Activated CD8-positive, alpha-beta T cell treated with anti-CD3 and anti-CD28 coated beads for 36 hours (primary cell): ENCODE data around the gene ADGRF3. TPM values are rescaled to one million over a fixed set of nuclear protein-coding genes. Genes with fewer than 3 reads are reported as not detected.
"Not testable (repeated sequence)": the region's sequence is repeated elsewhere in the genome, so short reads cannot be mapped to it uniquely, and the experiment has no call there.

Source experiments
- ATAC-seq: fragments of 200-7000 bp; cut with Tn5 transposase; one replicate; pipeline ENCODE4 v1.10.0; 2021; ENCODE audit warnings: mild to moderate bottlenecking, moderate library complexity
- CTCF ChIA-PET: fragments of 350-600 bp; sonication (Branson Sonifier 250); formaldehyde crosslinking; loops from one replicate; lab custom pipeline; 2021; ENCODE audit warnings: antibody characterized with exemption; lab: Charles Lee
- POLR2A ChIA-PET: fragments of 350-600 bp; sonication (Branson Sonifier 250); formaldehyde crosslinking; loops from one replicate; lab custom pipeline; 2021; ENCODE audit warnings: antibody characterized with exemption; lab: Charles Lee
- DNase-seq: peaks from one replicate; pipeline ENCODE4 v3.0.0-alpha.2; 2020
- H3K27ac Mint-ChIP-seq: one replicate; pipeline ENCODE4 v1.8.0; 2021; ENCODE audit warnings: mild to moderate bottlenecking, mixed read lengths
- H3K27me3 Mint-ChIP-seq: one replicate; pipeline ENCODE4 v1.8.0; 2021; ENCODE audit warnings: mixed read lengths
- H3K36me3 Mint-ChIP-seq: one replicate; pipeline ENCODE4 v1.8.0; 2021; ENCODE audit warnings: low read depth, mixed read lengths
- H3K4me1 Mint-ChIP-seq: one replicate; pipeline ENCODE4 v1.8.0; 2021; ENCODE audit warnings: low read depth, mixed read lengths
- H3K4me3 Mint-ChIP-seq: one replicate; pipeline ENCODE4 v1.8.0; 2021; ENCODE audit warnings: mild to moderate bottlenecking, moderate library complexity, mixed read lengths
- H3K9me3 Mint-ChIP-seq: one replicate; pipeline ENCODE4 v1.8.0; 2021; ENCODE audit warnings: mixed read lengths
- intact Hi-C: fragments of 100-400 bp; cut with micrococcal nuclease; formaldehyde crosslinking; loops from one replicate; pipeline ENCODE4 v1.10.0; 2022
- total RNA-seq, 2 experiments: library from RNA; stranded (reverse); gene quantifications; one replicate each; pipeline ENCODE4 v1.2.3, GENCODE V29; 2021
- TF ChIP-seq, protein P1 (sequence below): fragments of 200-600 bp; IDR thresholded peaks from one replicate; pipeline ENCODE4 v1.8.0; 2022; ENCODE audit warnings: antibody characterized with exemption, mild to moderate bottlenecking

ADGRF3 gene
- total RNA-seq, 2 experiments from 2014 or later = 4.8 to 5.7 TPM

DNA sequence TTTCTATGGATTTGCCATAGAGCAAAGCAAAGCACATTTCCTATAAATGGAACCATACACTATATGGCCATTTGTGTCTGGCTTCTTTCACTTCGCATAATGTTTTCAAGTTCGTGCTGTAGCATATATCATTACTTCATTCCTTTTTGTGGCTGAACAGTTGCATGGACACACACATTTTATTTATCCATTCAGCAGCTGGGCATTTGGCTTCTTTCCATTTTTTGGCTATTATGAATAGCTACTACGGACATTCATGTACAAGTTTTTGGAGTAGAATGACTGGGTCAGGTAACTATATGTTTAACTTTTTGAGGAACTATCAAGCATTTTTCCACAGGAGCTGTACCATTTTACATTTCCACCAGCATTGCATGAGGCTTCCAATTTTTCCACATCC is 11.4 kb downstream of the ADGRF3 start:
- H3K36me3 Mint-ChIP-seq = no peaks in the 10 kb centered on the region
- no peak overlapping the region for H3K27ac Mint-ChIP-seq
- no peak for DNase-seq
- POLR2A ChIA-PET = interaction anchor here (1.2 kb wide), 1 partner anchor 10 kb away, joined by 3 read pairs; the partner anchor contains the start of gene SELENOI
- no peak for ATAC-seq
- intact Hi-C loops = loop anchor here (10.0 kb wide), 1 partner anchor 90 kb away; the partner anchor contains the start of genes HADHA and HADHB
- TF ChIP-seq, protein P1, sequence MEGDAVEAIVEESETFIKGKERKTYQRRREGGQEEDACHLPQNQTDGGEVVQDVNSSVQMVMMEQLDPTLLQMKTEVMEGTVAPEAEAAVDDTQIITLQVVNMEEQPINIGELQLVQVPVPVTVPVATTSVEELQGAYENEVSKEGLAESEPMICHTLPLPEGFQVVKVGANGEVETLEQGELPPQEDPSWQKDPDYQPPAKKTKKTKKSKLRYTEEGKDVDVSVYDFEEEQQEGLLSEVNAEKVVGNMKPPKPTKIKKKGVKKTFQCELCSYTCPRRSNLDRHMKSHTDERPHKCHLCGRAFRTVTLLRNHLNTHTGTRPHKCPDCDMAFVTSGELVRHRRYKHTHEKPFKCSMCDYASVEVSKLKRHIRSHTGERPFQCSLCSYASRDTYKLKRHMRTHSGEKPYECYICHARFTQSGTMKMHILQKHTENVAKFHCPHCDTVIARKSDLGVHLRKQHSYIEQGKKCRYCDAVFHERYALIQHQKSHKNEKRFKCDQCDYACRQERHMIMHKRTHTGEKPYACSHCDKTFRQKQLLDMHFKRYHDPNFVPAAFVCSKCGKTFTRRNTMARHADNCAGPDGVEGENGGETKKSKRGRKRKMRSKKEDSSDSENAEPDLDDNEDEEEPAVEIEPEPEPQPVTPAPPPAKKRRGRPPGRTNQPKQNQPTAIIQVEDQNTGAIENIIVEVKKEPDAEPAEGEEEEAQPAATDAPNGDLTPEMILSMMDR = no peak
- no peaks in the 10 kb centered on the region for H3K27me3 Mint-ChIP-seq
- CTCF ChIA-PET = no interaction called here
- H3K4me1 Mint-ChIP-seq = peaks cover 17% of the 10 kb centered on the region
- H3K4me3 Mint-ChIP-seq = no peak overlapping the region
- H3K9me3 Mint-ChIP-seq = no peaks in the 10 kb centered on the region

- no peak overlapping the region for H3K27ac Mint-ChIP-seq
- H3K27me3 Mint-ChIP-seq = no peaks in the 10 kb centered on the region
- peaks cover 24% of the 10 kb centered on the region for H3K4me1 Mint-ChIP-seq
- H3K9me3 Mint-ChIP-seq = no peaks in the 10 kb centered on the region
- no peaks in the 10 kb centered on the region for H3K36me3 Mint-ChIP-seq
- intact Hi-C loops = loop anchor here (10.0 kb wide), 1 partner anchor 88 kb away; the partner anchor contains the start of genes HADHA and HADHB
- ChIA-PET CTCF (no interaction called here), POLR2A (interaction anchor here (3.7 kb wide), 1 partner anchor 12 kb away, joined by 15 read pairs; the partner anchor contains the start of genes ADGRF3 and SELENOI)
- H3K4me3 Mint-ChIP-seq = no peak overlapping the region
- ATAC-seq (no peak), DNase-seq (no peak)
- TF ChIP-seq, protein P1 = no peak
Observed at GRCh38 chr2:26333293-26333692, 13.3 kb downstream of the ADGRF3 start.

DNA sequence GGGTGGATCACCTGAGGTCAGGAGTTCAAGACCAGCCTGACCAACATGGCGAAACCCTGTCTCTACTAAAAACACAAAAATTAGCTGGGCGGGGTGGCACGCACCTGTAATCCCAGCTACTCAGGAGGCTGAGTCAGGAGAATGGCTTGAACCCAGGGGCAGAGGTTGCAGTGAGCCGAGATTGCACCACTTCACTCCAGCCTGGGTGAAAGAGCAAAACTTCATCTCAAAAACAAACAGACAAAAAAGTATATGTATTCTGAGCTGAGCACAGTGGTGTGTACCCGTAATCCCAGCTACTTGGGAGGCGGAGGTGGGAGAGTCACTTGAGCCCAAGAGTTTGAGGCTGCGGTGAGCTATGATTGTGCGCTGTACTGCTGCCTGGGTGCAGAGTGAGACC is 15.3 kb downstream of the ADGRF3 start:
- DNase-seq, H3K9me3 Mint-ChIP-seq, H3K4me3 Mint-ChIP-seq, H3K27ac Mint-ChIP-seq, ATAC-seq, H3K27me3 Mint-ChIP-seq, H3K36me3 Mint-ChIP-seq: not testable (repeated sequence)
- peaks cover 21% of the 10 kb centered on the region for H3K4me1 Mint-ChIP-seq
- ChIA-PET CTCF (interaction anchor here (1.0 to 2.4 kb wide), 11 partner anchors 12 to 163 kb away, joined by 3 to 12 read pairs (median 4); partner anchors contain the start of genes HADHA, HADHB and SELENOI), POLR2A (interaction anchor here (3.7 kb wide), 1 partner anchor 14 kb away, joined by 15 read pairs; the partner anchor contains the start of genes ADGRF3 and SELENOI)
- intact Hi-C loops = loop anchor here (2.0 to 10.0 kb wide), 2 partner anchors 87 to 381 kb away; partner anchors contain the start of genes HADHA and HADHB

DNA sequence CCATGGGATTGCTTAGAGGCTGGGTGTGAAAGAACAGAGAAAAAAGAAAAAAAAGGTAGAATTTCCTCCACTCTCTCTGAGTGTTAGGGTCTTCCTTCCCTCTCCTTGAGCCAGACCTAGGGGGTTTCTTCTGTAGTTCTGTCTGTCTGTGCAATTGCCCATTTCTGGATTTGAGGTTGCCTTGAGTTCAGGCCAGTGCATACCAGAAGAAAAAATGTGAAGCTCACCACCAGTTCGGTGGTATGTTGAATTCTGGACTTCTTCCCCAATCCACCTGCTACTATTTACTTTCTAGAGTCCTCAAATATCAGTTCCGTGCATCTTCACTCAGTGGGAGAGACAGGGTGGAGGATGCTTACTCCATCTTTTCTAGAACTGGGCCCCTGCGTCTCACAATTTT is 16.0 kb downstream of the ADGRF3 start:
- TF ChIP-seq, protein P1 = no peak
- ATAC-seq (no peak), DNase-seq (no peak)
- no peak overlapping the region for H3K4me3 Mint-ChIP-seq
- POLR2A ChIA-PET = interaction anchor here (1.0 to 3.7 kb wide), 2 partner anchors 15 to 43 kb away, joined by 3 to 15 read pairs; partner anchors contain the start of genes ADGRF3 and SELENOI
- no peak overlapping the region for H3K27ac Mint-ChIP-seq
- peaks cover 21% of the 10 kb centered on the region for H3K4me1 Mint-ChIP-seq
- H3K36me3 Mint-ChIP-seq = no peaks in the 10 kb centered on the region
- H3K9me3 Mint-ChIP-seq = no peaks in the 10 kb centered on the region
- intact Hi-C loops = loop anchor here (2.0 to 10.0 kb wide), 2 partner anchors 86 to 380 kb away; partner anchors contain the start of genes HADHA and HADHB
- no peaks in the 10 kb centered on the region for H3K27me3 Mint-ChIP-seq
- CTCF ChIA-PET = interaction anchor here (0.5 to 2.4 kb wide), 16 partner anchors 9 to 247 kb away, joined by 3 to 12 read pairs (median 4); partner anchors contain the start of genes HADHA, HADHB and SELENOI

DNA sequence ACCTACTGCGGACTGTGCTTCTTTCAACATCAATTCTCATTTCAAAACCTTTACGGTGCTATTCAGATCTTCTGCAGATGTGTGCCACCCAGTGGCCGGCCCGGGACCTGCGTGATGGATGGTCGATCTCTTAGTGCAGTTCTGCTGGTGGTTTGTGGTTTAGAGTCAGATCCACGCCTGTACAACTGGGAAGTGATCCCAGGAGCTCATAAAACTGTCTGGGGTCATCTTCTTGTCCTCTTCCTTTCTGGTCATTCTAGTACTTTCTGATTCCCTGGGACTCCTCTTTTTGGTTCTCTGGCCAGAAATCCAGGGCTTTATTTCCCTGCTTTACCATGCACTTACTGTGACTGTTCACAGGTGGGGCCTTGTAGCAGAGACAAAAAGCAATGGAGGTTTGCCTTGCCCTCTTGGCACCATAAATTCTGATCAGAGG is 16.5 kb downstream of the ADGRF3 start:
- Mint-ChIP-seq H3K36me3 (no peaks in the 10 kb centered on the region), H3K4me1 (peaks cover 21% of the 10 kb centered on the region), H3K27ac (no peak overlapping the region), H3K4me3 (no peak overlapping the region), H3K9me3 (no peaks in the 10 kb centered on the region), H3K27me3 (no peaks in the 10 kb centered on the region)
- ChIA-PET CTCF (interaction anchor here (0.5 to 2.4 kb wide), 14 partner anchors 8 to 248 kb away, joined by 3 to 12 read pairs (median 4); partner anchors contain the start of genes HADHA, HADHB and SELENOI), POLR2A (interaction anchor here (1.0 to 3.7 kb wide), 2 partner anchors 15 to 42 kb away, joined by 3 to 15 read pairs; partner anchors contain the start of genes ADGRF3 and SELENOI)
- intact Hi-C loops = loop anchor here (2.0 to 10.0 kb wide), 2 partner anchors 85 to 379 kb away; partner anchors contain the start of genes HADHA and HADHB
- ATAC-seq (peak; percentile 98), DNase-seq (peak; percentile 96)
- TF ChIP-seq, protein P1 = peak; percentile 88

- CTCF ChIA-PET = interaction anchor here (0.5 to 0.7 kb wide), 3 partner anchors 11 to 129 kb away, joined by 3 read pairs; no protein-coding TSS in a partner anchor
- DNase-seq, H3K27ac Mint-ChIP-seq, intact Hi-C loops, H3K4me3 Mint-ChIP-seq, ATAC-seq, H3K27me3 Mint-ChIP-seq, H3K9me3 Mint-ChIP-seq, POLR2A ChIA-PET, H3K36me3 Mint-ChIP-seq: not testable (repeated sequence)
- peaks cover 21% of the 10 kb centered on the region for H3K4me1 Mint-ChIP-seq
Observed at GRCh38 chr2:26329083-26329482, 17.5 kb downstream of the ADGRF3 start.
